GM12801 (cell line): Measurements from ENCODE around the gene ROR2.

Source experiments
- CTCF ChIP-seq: IDR thresholded peaks from one replicate; pipeline ENCODE4 v1.5.1; 2011; ENCODE audit warnings: control low read depth; ENCODE audit not compliant: insufficient read length; ENCODE audit errors: extremely low read depth

The ROR2 gene

GRCh38 chr9:91930475-91930874, 19.6 kb downstream of the ROR2 start:
- no peak for TF ChIP-seq CTCF

GRCh38 chr9:91929331-91929730, 20.7 kb downstream of the ROR2 start:
- TF ChIP-seq CTCF, result no peak

GRCh38 chr9:91927922-91928510, 22.0 kb downstream of the ROR2 start:
- no peak for TF ChIP-seq CTCF

- TF ChIP-seq CTCF, result no peak
Observed at GRCh38 chr9:91924090-91924489, 25.9 kb downstream of the ROR2 start.

- TF ChIP-seq CTCF, result no peak
Observed at GRCh38 chr9:91923145-91923544, 26.9 kb downstream of the ROR2 start.

GRCh38 chr9:91921371-91921770, 28.7 kb downstream of the ROR2 start:
- no peak for TF ChIP-seq CTCF

GRCh38 chr9:91920630-91921350, 29.2 kb downstream of the ROR2 start:
- no peak for TF ChIP-seq CTCF
